Measurements from ENCODE around the gene ATP5F1B.

The ATP5F1B gene

DNA sequence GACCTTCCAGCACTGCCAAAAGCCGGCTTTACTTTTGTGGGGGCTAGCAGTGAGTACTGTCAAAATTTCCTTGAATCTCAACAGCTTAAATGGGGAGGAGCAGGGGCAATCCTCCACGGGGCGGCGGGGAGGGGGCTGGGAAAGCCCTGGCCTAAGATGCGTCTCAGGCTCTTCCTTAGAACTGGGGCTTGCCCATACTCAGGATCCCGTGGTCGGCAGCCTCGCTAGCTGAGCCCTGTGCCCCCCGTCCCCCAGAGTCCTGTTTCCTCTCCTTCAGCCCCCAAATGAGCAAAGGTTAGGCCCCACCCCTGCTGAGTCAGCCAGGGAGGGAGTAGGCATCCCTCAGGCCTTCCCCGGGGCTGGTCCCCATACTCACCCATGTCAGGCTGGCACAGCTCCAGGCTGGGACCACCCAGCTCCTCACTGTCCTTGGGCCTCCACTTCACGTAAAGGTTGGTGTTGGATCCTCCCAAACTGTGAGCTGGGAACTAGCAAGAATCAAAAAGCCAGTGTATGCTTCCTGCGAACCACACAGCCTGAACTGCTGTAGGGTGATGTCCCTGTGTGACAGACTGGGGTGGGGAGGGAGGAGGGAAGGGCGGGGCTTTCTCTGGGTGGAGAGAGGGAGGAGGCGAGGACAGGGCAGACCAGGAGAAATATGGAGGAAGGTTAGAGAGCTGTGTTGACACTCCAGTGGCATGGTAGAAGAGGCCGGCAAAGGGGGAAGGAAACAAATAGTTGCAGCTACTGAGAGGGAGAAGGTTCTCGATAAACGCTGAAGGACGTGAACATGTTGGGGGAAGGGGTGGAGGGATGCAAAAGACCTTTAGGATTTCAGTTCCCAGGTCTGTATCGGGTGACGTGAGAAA is 9.7 kb downstream of the ATP5F1B start:
- H3K27me3 Mint-ChIP-seq = no peaks in the 10 kb centered on the region
- peak; percentile 56 to 66 (median 60) for DNase-seq
- no peaks in the 10 kb centered on the region for H3K9me3 Mint-ChIP-seq
- peak; percentile 67 for ATAC-seq (replicated peaks)
- peaks cover 56% of the 10 kb centered on the region for H3K36me3 Mint-ChIP-seq (ENCODE audit: insufficient read depth)
- H3K4me3 Mint-ChIP-seq = peak overlapping the region; percentile 95 to 100
- H3K4me1 Mint-ChIP-seq (ENCODE audit: low read depth in 2 of 2) = peaks cover 48 to 51% of the 10 kb centered on the region in 2 donors
- H3K27ac Mint-ChIP-seq = peak overlapping the region; percentile 92 to 98

DNA sequence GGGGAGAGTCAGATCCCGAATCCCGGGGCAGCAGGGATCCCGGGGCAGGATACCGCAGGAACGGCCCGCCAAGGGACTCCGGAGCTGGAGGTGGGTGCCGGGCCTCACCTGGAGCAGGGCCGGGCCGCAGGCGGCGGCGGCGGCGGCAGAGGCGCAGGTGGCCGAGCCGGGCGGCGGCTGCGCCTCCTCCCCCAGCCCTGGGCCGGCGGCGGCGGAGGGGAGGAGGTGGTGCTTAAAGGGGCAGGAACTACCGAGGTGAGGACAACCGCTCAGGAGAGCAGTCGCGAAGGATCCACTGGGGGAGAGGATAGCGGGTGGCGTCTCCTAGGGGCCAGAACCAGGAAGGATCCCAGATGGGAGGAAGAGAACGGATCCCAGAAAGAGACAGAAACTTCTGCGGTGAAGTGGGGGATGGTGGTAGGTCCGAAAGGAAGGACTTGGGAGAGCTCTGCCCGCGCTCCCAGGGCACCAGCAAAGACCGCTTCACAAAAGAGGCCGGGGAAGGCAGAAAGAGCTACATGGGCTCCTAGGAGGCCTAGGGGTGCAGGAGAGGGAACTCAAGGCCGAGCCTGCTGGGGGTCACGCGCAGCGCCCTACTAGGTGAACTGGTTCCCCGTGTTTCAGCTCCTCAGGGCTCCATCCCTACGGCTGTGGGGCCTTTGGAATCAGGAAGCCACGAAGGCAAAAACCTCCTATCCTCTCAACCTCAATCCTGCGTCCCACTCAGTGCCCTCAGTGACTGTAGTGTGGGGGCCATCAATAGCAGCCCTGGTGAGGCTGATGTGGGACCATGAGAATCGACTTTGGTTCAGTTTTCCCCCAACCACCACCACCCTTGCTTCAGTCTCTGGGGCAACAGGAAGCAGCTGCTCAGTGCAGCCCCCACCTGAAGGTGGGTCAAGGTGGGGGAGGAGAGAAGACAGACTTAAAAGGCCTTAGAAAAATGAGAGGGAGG is 10.7 kb downstream of the ATP5F1B start:
- peaks cover 57% of the 10 kb centered on the region in 2 donors for H3K4me1 Mint-ChIP-seq (ENCODE audit: low read depth in 2 of 2)
- peak; percentile 38 for ATAC-seq (replicated peaks)

DNA sequence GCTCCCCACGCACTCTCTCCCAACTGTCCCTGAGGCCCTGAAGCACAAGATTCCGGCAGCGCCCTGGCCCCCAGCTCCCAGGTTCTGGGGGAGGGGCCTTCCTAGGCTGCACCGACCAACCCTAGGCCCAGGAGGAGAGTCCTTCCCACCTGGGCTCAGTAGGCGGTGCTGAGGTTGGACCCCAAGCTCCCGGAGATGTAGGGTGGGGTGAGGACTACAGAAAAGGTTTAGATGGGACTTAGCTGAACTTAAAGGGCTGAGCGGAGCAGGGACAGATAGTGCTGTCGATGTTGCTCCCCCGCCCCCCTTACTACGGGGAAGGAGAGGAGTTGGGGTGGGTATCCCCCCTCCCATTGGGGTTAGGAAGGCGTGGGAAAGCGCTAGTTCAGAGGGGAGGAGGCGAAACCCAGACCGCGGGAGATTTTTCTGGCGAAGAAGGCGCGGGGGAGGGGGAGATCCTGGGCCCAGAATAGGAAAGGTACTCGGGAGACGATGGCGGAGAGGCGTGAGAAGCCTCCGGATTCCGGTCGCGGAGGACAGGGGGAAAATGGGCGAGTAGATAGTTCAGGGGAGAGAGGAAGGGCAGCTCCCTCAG is 11.4 kb downstream of the ATP5F1B start:
- Mint-ChIP-seq H3K4me1 (ENCODE audit: low read depth in 2 of 2) (peaks cover 55 to 57% of the 10 kb centered on the region in 2 donors), H3K27me3 (no peaks in the 10 kb centered on the region), H3K4me3 (peak overlapping the region; percentile 95 to 100), H3K9me3 (no peaks in the 10 kb centered on the region), H3K27ac (peak overlapping the region; percentile 92 to 98), H3K36me3 (ENCODE audit: insufficient read depth) (peaks cover 54% of the 10 kb centered on the region)
- ATAC-seq (replicated peaks) (no peak), DNase-seq (peak in 2 of 3 experiments; percentile 6 to 12)

More for the DNA sequence above, 10.7 kb downstream of the ATP5F1B start:
- H3K27me3 Mint-ChIP-seq = no peaks in the 10 kb centered on the region
- peak overlapping the region; percentile 92 to 98 for H3K27ac Mint-ChIP-seq
- H3K36me3 Mint-ChIP-seq (ENCODE audit: insufficient read depth) = peaks cover 54% of the 10 kb centered on the region
- DNase-seq = peak; percentile 51 to 61 (median 59)
- peak overlapping the region; percentile 95 to 100 for H3K4me3 Mint-ChIP-seq
- no peaks in the 10 kb centered on the region for H3K9me3 Mint-ChIP-seq

DNA sequence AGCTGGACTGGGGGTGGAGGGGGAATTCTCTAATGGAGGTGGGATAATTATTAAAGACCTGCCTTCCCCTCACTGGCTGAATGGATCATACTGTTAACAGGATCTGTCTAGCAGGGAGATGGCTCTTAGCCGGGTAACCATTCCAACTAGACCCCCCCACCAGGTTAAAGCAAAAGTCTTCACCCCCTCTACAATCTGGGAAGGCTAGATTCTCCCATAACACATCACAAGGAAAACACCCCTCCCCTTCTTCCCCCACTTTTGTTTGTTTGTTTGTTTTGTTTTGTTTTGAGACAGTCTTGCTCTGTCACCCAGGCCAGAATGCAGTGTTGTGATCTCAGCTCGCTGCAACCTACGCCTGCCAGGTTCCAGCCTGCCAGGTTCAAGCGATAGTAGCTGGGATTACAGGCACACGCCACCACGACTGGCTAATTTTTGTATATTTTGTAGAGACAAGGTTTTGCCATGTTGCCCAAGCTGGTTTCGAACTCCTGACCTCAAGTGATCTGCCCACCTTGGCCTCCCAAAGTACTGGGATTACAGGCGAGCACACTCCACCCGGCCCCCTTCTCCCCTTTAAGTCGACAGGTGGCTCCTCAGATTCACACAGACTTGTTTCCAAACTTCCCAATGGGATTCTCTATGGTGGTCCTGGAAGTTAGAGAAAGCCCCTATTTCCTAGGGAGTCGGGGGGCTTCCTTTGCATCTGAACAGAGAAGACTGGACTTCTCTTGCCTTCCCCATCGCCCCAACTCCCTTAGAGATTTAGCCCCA is 12.1 kb downstream of the ATP5F1B start:
- ATAC-seq (replicated peaks) (no peak), DNase-seq (no peak)
- H3K36me3 Mint-ChIP-seq (ENCODE audit: insufficient read depth) = peaks cover 53% of the 10 kb centered on the region
- H3K4me3 Mint-ChIP-seq = peak overlapping the region; percentile 95 to 100
- peaks cover 55 to 59% of the 10 kb centered on the region in 2 donors for H3K4me1 Mint-ChIP-seq (ENCODE audit: low read depth in 2 of 2)
- peak overlapping the region; percentile 92 to 98 for H3K27ac Mint-ChIP-seq
- H3K27me3 Mint-ChIP-seq = no peaks in the 10 kb centered on the region
- H3K9me3 Mint-ChIP-seq = no peaks in the 10 kb centered on the region

DNA sequence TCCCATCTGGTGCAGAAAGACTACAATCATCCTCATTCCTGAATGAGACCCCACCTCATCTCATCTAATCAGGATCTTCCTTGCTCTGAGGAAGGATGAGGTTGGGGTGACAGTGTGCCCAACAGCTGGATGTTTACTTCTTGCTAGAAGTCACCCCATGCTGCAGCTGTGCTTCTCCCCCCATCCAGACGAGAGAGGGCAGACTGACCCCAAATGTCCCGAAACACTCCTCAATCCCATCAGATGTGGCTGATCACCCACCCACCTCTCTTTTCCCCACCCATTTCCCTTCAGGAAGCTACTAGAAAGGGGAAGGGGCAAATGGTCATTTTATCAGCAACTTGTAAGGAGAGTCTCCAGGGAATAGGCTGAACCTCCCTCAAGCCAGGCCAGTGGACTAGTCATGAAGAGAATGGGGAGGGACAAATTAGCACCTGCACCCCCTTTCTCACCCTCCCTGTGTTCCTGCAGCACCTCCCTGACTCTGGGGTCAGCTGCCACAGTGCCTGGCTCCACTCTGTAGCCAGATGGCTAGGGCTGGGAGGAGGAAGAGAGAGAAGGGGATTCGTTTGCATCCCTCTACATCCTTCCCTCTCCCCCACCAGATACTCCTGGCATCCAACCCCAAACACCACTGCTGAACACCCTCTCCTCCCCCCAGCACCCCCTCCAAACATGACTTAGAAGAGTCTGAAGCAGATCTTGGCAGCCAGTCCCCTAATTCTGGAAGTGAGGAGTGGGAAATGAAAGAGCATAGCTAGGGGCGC is 12.9 kb downstream of the ATP5F1B start:
- H3K27ac Mint-ChIP-seq = peak overlapping the region; percentile 84 to 98
- peaks cover 61 to 67% of the 10 kb centered on the region in 2 donors for H3K4me1 Mint-ChIP-seq (ENCODE audit: low read depth in 2 of 2)
- no peak for ATAC-seq (replicated peaks)
- no peak for DNase-seq
- peaks cover 49% of the 10 kb centered on the region for H3K36me3 Mint-ChIP-seq (ENCODE audit: insufficient read depth)
- no peaks in the 10 kb centered on the region for H3K27me3 Mint-ChIP-seq
- H3K4me3 Mint-ChIP-seq = peak overlapping the region; percentile 95 to 100
- H3K9me3 Mint-ChIP-seq = no peaks in the 10 kb centered on the region

DNA sequence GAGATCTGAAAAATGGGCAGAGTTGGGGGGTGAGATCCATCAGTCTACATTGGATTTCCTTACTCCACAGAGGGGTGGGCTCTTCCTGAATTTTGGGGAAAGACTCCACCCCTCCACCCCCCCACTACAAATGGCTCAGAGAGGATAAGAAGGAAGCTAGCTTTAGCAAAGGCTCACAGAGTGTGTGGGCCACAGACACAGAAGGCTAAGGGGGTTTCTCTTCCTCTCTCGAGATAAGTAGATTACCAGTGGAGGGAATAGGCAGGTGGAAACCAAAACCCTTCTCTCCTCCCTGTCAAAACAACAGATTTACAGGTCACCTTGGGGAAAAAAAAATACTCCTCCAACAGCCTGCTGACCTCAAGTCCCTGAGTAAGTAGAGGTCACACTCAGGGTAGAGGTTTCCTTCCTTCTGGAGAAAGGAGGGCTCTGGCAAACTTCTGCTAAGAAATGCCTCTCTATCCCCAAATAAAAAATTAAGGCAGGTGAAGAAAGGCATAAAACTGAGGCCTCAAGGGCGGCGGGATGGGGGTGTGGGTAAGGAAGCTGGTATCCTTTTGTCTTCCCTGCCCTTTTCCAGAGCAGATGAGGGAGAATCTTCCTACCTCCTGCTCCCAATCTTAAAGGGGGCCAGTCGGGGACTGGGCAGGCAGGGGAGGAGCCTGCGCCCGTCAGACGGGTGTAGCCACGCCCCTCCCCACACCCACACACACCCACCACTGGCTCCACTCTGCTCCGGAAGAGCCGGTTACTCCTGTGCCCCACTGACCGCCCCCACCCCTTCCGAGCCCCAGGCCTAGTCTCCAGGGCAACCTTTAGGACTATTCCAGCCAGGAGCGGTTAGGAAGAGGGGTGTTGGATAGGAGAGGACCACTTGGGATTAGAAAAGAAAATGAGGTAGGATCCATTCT is 13.7 kb downstream of the ATP5F1B start:
- peaks cover 50% of the 10 kb centered on the region for H3K36me3 Mint-ChIP-seq (ENCODE audit: insufficient read depth)
- peak overlapping the region in 1 of 2 donors; percentile 84 for H3K27ac Mint-ChIP-seq
- H3K4me1 Mint-ChIP-seq (ENCODE audit: low read depth in 2 of 2) = peaks cover 65 to 72% of the 10 kb centered on the region in 2 donors
- H3K27me3 Mint-ChIP-seq = no peaks in the 10 kb centered on the region
- peak overlapping the region; percentile 95 to 100 for H3K4me3 Mint-ChIP-seq
- no peaks in the 10 kb centered on the region for H3K9me3 Mint-ChIP-seq
- ATAC-seq (replicated peaks) (no peak), DNase-seq (peak in 2 of 3 experiments; percentile 12 to 27)

DNA sequence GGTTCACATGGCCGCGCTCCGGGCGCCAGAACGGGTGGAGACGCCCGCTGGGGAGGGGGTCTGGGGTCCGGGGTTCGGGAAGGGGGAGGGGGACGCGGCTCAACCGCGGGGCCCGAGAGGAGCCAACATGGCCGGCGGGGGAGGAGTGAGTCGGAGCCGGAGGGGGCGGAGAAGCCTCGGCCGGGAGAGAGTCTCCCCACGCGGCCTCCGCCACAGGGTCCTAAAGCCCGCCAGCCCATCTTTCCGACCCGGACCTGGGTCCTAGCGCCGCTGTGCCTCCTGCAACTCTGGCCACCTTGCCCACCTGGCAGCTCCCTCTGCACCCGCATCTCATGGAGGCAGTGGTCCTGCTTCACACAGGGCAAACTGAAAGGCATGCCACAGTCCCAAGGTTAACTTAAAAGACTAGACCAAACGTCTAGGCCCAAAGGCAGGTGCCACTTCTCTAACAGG is 15.6 kb downstream of the ATP5F1B start, which contains the start of gene BAZ2A:
BAZ2A (minus strand) TSS at position 147 of the 453 bp plus-strand sequence. CDS start 12,796 bp downstream, outside the sequence.
- Mint-ChIP-seq H3K36me3 (ENCODE audit: insufficient read depth) (peaks cover 45% of the 10 kb centered on the region), H3K9me3 (no peaks in the 10 kb centered on the region), H3K27ac (peak within 1 kb of the TSS; percentile 83 to 95), H3K27me3 (no peaks in the 10 kb centered on the region), H3K4me1 (ENCODE audit: low read depth in 2 of 2) (peaks cover 61 to 70% of the 10 kb centered on the region in 2 donors), H3K4me3 (peak within 1 kb of the TSS; percentile 95 to 100)
- DNase-seq (peak; percentile 73 to 75 (median 74)), ATAC-seq (replicated peaks) (peak; percentile 75)

DNA sequence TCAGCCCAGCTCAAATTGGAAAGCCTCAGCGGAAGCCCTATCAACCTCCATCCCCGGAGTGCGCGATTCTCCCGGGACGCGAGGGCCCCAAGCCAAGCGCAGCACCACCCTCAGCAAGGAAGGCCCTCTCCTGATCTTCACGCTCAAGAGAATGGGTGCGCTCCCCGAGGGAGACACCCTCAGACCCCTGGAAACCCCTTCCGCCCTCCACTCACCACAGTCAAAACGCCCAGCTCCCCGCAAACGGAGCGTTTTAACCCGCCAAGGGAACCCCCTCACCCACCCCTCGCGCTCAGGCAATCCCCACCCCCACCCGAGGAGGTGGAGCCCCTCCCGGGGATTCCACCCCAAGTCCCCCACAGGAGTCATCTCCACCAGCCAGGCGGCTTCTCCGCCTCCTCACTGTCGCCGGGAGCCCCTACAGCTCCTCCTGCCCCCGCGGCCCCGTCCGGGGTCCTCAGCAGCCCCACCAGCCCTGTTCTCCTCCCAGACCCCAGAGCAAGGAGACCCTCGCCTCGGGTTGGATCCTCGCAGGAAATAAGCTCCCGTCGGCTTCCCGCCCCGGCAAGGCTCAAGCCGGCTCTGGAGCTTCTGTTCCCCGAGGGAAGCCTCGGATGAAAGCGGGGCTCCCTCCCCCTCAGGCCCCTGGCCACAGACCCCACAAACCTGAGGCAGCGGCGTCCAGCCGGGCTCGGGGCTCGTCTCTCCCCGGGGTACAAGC is 16.2 kb downstream of the ATP5F1B start:
- Mint-ChIP-seq H3K9me3 (no peaks in the 10 kb centered on the region), H3K27me3 (no peaks in the 10 kb centered on the region), H3K4me1 (ENCODE audit: low read depth in 2 of 2) (peaks cover 59 to 66% of the 10 kb centered on the region in 2 donors), H3K27ac (peak overlapping the region; percentile 83 to 95), H3K4me3 (peak overlapping the region; percentile 82 to 95), H3K36me3 (ENCODE audit: insufficient read depth) (peaks cover 44% of the 10 kb centered on the region)
- peak; percentile 20 for ATAC-seq (replicated peaks)
- DNase-seq = peak in 2 of 3 experiments; percentile 15 to 31

DNA sequence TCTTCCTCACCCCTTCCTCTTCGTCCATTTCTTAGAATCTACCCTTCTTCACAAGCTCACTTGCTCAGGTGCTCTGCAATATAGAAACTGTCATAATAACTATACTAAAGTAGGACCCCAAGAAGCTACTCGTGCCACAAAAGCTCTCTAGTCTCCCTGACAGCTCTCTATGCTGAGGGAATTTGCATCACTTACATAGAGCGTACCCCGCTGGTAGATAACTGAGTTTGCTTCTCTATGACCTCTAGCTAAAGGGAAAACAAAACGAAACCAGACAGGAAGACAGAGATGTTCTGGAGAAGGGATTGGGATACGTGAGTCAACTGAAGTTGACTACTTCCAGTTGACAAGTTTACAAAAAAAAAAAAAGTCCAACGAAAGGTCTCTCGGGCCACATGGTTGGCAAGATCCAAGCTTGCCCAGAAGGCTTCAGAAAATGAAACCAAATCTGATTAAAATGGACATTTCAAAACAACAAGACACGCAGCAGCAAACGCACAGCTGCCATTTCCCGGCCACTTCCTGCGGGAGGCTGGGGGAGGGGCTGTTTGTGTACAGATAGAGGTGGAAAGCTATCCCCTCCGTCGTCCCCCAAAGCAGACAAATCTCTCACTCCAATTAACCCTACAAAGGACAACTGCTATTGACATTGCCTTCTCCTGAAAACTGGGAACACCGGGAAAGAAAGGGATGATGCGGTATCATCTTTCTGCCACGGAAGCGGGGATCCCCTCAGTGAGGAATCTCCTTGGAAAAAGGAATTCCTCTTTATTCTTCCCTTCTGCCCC is 16.9 kb downstream of the ATP5F1B start:
- H3K4me3 Mint-ChIP-seq = peak overlapping the region; percentile 82 to 95
- H3K36me3 Mint-ChIP-seq (ENCODE audit: insufficient read depth) = peaks cover 49% of the 10 kb centered on the region
- H3K27ac Mint-ChIP-seq = peak overlapping the region; percentile 83 to 95
- peak; percentile 55 for ATAC-seq (replicated peaks)
- H3K4me1 Mint-ChIP-seq (ENCODE audit: low read depth in 2 of 2) = peaks cover 59 to 67% of the 10 kb centered on the region in 2 donors
- no peaks in the 10 kb centered on the region for H3K27me3 Mint-ChIP-seq
- DNase-seq = peak; percentile 65 to 71 (median 69)
- H3K9me3 Mint-ChIP-seq = no peaks in the 10 kb centered on the region

DNA sequence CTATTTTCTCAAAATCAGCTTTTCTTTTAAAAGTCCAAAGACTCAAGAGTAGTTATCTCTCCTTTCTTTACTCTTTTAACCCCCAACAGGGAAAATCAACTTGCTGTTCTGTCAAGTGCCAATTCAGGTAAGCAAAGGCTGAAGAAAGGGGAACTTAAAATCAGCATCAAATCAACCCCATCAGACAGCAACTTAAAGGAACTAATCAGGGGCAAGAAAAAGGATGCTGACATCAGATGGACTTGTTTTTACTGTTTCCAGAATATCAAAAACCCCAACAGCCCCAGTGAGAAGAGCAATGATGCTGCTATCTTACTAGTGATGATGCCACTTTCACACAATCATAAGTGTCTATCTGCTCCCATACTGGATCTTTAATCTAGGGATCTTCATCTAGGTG is 19.1 kb downstream of the ATP5F1B start:
- no peak for DNase-seq
- Mint-ChIP-seq H3K9me3 (no peaks in the 10 kb centered on the region), H3K36me3 (ENCODE audit: insufficient read depth) (peaks cover 59% of the 10 kb centered on the region), H3K27me3 (no peaks in the 10 kb centered on the region), H3K4me1 (ENCODE audit: low read depth in 2 of 2) (peaks cover 51 to 67% of the 10 kb centered on the region in 2 donors), H3K4me3 (no peak overlapping the region), H3K27ac (peak overlapping the region in 1 of 2 donors; percentile 73)
- ATAC-seq (replicated peaks) = no peak
